NB4 (cell line): ENCODE data around the gene PCP4L1.

Experiments used
- TF ChIP-seq, protein P1 (sequence below): IDR thresholded peaks from one replicate; pipeline ENCODE4 v1.5.1; 2012; ENCODE audit warnings: low read depth, low read length
- TF ChIP-seq, protein P2 (sequence below): IDR thresholded peaks from 2 replicates; pipeline ENCODE4 v1.6.1; 2011; ENCODE audit warnings: low read depth, low read length

DNA sequence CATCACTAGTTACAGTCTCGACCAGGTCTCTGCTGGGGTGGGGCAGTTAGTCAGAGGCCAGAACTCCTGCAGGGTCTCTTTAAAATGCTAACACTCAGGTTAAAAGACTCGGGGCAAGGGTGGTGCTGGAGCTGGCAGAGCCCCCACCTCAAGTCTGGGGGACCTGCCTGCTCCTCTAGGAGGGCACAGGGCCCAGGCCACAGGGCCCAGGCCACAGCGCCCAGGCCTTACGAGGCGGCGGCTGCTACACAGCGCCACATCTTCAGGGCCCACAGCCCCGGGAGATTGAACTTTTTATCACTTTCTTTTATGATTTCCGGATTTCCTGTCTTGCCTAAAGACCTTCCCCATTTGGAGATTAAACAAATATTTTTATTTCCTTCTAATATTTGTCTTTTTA lies 40.8 kb downstream of the PCP4L1 start:
- TF ChIP-seq, protein P1, sequence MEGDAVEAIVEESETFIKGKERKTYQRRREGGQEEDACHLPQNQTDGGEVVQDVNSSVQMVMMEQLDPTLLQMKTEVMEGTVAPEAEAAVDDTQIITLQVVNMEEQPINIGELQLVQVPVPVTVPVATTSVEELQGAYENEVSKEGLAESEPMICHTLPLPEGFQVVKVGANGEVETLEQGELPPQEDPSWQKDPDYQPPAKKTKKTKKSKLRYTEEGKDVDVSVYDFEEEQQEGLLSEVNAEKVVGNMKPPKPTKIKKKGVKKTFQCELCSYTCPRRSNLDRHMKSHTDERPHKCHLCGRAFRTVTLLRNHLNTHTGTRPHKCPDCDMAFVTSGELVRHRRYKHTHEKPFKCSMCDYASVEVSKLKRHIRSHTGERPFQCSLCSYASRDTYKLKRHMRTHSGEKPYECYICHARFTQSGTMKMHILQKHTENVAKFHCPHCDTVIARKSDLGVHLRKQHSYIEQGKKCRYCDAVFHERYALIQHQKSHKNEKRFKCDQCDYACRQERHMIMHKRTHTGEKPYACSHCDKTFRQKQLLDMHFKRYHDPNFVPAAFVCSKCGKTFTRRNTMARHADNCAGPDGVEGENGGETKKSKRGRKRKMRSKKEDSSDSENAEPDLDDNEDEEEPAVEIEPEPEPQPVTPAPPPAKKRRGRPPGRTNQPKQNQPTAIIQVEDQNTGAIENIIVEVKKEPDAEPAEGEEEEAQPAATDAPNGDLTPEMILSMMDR: no peak
- TF ChIP-seq, protein P2, sequence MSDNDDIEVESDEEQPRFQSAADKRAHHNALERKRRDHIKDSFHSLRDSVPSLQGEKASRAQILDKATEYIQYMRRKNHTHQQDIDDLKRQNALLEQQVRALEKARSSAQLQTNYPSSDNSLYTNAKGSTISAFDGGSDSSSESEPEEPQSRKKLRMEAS: no peak
